Tibial artery (tissue), 4 donors: ENCODE results near the gene C19orf73.

Experiments
- DNase-seq, 2 donors: peaks; one replicate each; pipeline ENCODE4 v3.0.0-alpha.2; 2019
- H3K27ac ChIP-seq, 2 donors: fragments of 200-600 bp; sonication (generic) in 1 of 2; 1 replicate in 1 of 2; 2 replicates in 1 of 2; pipeline ENCODE4 v1.5.1; 2018 to 2019; ENCODE audit warnings: mild to moderate bottlenecking in 1 of 2
- H3K27me3 ChIP-seq, 2 donors: fragments of 200-600 bp; sonication (generic) in 1 of 2; one replicate each; pipeline versions ENCODE4 v1.5.1 to v1.6.0; 2016 to 2019
- H3K36me3 ChIP-seq, 3 donors: fragments of 200-600 bp; sonication (generic) in 2 of 3; one replicate each; pipeline ENCODE4 v1.5.1; 2016 to 2019; ENCODE audit warnings: mild to moderate bottlenecking in 2 of 3
- H3K4me1 ChIP-seq, 4 donors: fragments of 200-600 bp; sonication (generic) in 2 of 4; 1 replicate in 3 of 4; 2 replicates in 1 of 4; pipeline ENCODE4 v1.5.1; 2016 to 2019
- H3K4me3 ChIP-seq, 2 donors: fragments of 200-600 bp; sonication (generic) in 1 of 2; 1 replicate in 1 of 2; 2 replicates in 1 of 2; pipeline ENCODE4 v1.5.1; 2018 to 2019; ENCODE audit warnings: mild to moderate bottlenecking in 2 of 2
- H3K9me3 ChIP-seq, 3 donors: fragments of 200-600 bp; sonication (generic) in 1 of 3; one replicate each; pipeline ENCODE4 v1.5.1; 2016 to 2019
- CTCF ChIP-seq, 2 experiments: fragments of 200-600 bp in 1 of 2; fragments of 450-650 bp in 1 of 2; IDR thresholded peaks; one replicate each; pipeline ENCODE4 v1.5.1; 2017 to 2019; ENCODE audit warnings: antibody characterized with exemption in 2 of 2, mild to moderate bottlenecking in 1 of 2, moderate library complexity in 1 of 2
- intact Hi-C: fragments of 100-400 bp; cut with DNase I; formaldehyde crosslinking; loops from one replicate; pipeline ENCODE4 v1.15.0; 2023; ENCODE audit warnings: low total_unique reads

Gene C19orf73

GRCh38 chr19:49114630-49115363 lies 4.1 kb downstream of the C19orf73 start:
- intact Hi-C loops, result loop anchor here (5.0 kb wide), 2 partner anchors 38 to 242 kb away; partner anchors contain the start of gene PPP1R15A
- Histone ChIP-seq H3K4me1 (peaks cover 5 to 48% (median 36%) of the 10 kb centered on the region in 4 donors), H3K9me3 (no peaks in the 10 kb centered on the region), H3K27ac (peak overlapping the region; percentile 88 to 90), H3K36me3 (no peaks in the 10 kb centered on the region), H3K27me3 (no peaks in the 10 kb centered on the region), H3K4me3 (peak overlapping the region; percentile 87 to 89)
- peak; percentile 65 to 86 for DNase-seq
- TF ChIP-seq CTCF (IDR thresholded peaks at IDR 0.05), result no peak

GRCh38 chr19:49113762-49114629 lies 4.9 kb downstream of the C19orf73 start, which contains the start of gene LIN7B:
Gene LIN7B, plus strand, starts transcription at chr19:49114370. Its CDS starts 35 bp downstream, at chr19:49114405.
- peak; percentile 47 to 82 for DNase-seq
- Histone ChIP-seq H3K27ac (peak within 1 kb of the TSS; percentile 88 to 90), H3K36me3 (peaks cover 0 to 5% (median under 1%) of the 10 kb centered on the region in 3 donors), H3K27me3 (no peaks in the 10 kb centered on the region), H3K4me3 (peak within 1 kb of the TSS; percentile 87 to 89), H3K4me1 (peaks cover 0 to 43% (median 31%) of the 10 kb centered on the region in 4 donors), H3K9me3 (no peaks in the 10 kb centered on the region)
- intact Hi-C loops, result no loop called here
- peak; percentile 43 to 45 for TF ChIP-seq CTCF (IDR thresholded peaks at IDR 0.05)

- H3K9me3 ChIP-seq, result no peaks in the 10 kb centered on the region
- no peaks in the 10 kb centered on the region for H3K27me3 ChIP-seq
- intact Hi-C loops, result no loop called here
- peaks cover 16 to 31% (median 25%) of the 10 kb centered on the region in 3 donors for H3K36me3 ChIP-seq
- peaks cover 0 to 31% (median 19%) of the 10 kb centered on the region in 4 donors for H3K4me1 ChIP-seq
- TF ChIP-seq CTCF (IDR thresholded peaks at IDR 0.05), result no peak
- H3K27ac ChIP-seq, result no peak overlapping the region
- no peak for DNase-seq
- H3K4me3 ChIP-seq, result no peak overlapping the region
Observed at GRCh38 chr19:49111218-49111998, 7.5 kb downstream of the C19orf73 start.

GRCh38 chr19:49110567-49110966 lies 8.4 kb downstream of the C19orf73 start:
- no peak for DNase-seq
- H3K36me3 ChIP-seq, result peaks cover 18 to 40% (median 30%) of the 10 kb centered on the region in 3 donors
- peak overlapping the region in 1 of 2 donors; percentile 65 for H3K27ac ChIP-seq
- no peaks in the 10 kb centered on the region for H3K9me3 ChIP-seq
- H3K4me3 ChIP-seq, result no peak overlapping the region
- no peak for TF ChIP-seq CTCF (IDR thresholded peaks at IDR 0.05)
- no peaks in the 10 kb centered on the region for H3K27me3 ChIP-seq
- intact Hi-C loops, result no loop called here
- peaks cover 0 to 31% (median 19%) of the 10 kb centered on the region in 4 donors for H3K4me1 ChIP-seq
